OCI-LY3 (cell line): Measurements from ENCODE around the gene TOM1L2.

Source experiments
- EZH2phosphoT487 ChIP-seq: fragments of 200-600 bp; shearing (Covaris generic); IDR thresholded peaks from 2 replicates; pipeline ENCODE4 v1.6.1; 2018; ENCODE audit warnings: antibody characterized with exemption, mixed run types, low read depth
- TF ChIP-seq, protein P1 (sequence below): fragments of 200-600, 300-600 bp; sonication (generic); IDR thresholded peaks from 2 replicates; pipeline ENCODE4 v1.5.1; 2014; ENCODE audit warnings: antibody characterized with exemption, low read length, low read depth

DNA sequence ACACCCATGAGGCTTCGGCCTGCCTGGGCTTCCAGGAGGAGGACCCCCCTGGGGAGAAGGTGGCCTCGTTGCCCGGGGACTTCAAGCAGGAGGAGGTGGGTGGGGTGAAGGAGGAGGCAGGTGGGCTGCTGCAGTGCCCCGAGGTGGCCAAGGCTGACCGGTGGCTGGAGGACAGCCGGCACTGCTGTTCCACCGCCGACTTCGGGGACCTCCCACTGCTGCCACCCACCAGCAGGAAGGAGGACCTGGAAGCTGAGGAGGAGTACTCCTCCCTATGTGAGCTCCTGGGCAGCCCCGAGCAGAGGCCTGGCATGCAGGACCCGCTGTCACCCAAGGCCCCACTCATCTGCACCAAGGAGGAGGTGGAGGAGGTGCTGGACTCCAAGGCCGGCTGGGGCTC, 176.9 kb downstream of the TOM1L2 start:
- TF ChIP-seq, protein P1, sequence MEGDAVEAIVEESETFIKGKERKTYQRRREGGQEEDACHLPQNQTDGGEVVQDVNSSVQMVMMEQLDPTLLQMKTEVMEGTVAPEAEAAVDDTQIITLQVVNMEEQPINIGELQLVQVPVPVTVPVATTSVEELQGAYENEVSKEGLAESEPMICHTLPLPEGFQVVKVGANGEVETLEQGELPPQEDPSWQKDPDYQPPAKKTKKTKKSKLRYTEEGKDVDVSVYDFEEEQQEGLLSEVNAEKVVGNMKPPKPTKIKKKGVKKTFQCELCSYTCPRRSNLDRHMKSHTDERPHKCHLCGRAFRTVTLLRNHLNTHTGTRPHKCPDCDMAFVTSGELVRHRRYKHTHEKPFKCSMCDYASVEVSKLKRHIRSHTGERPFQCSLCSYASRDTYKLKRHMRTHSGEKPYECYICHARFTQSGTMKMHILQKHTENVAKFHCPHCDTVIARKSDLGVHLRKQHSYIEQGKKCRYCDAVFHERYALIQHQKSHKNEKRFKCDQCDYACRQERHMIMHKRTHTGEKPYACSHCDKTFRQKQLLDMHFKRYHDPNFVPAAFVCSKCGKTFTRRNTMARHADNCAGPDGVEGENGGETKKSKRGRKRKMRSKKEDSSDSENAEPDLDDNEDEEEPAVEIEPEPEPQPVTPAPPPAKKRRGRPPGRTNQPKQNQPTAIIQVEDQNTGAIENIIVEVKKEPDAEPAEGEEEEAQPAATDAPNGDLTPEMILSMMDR, result no peak
- TF ChIP-seq EZH2phosphoT487, result no peak
